ENCODE results near the gene TMPRSS5.

TMPRSS5 gene

GRCh38 chr11:113643701-113644100 lies 62.4 kb downstream of the TMPRSS5 start:
- no peak for DNase-seq
- in situ Hi-C loops (cut with HindIII; ENCODE audit: low pct_ligation_motif_present, low pct_unique_long_range_greater_than_20kb, low sequenced_read_pairs) = no loop called here

- no peak for DNase-seq
- in situ Hi-C loops (cut with HindIII; ENCODE audit: low pct_ligation_motif_present, low pct_unique_long_range_greater_than_20kb, low sequenced_read_pairs) = no loop called here
These were observed 63.0 kb downstream of the TMPRSS5 start for GRCh38 chr11:113643006-113643585.

- in situ Hi-C loops (cut with HindIII; ENCODE audit: low pct_ligation_motif_present, low pct_unique_long_range_greater_than_20kb, low sequenced_read_pairs) = no loop called here
- no peak for DNase-seq
These were observed 64.0 kb downstream of the TMPRSS5 start for GRCh38 chr11:113642090-113642489.

GRCh38 chr11:113638376-113638775 lies 67.7 kb downstream of the TMPRSS5 start:
- no peak for DNase-seq
- in situ Hi-C loops (cut with HindIII; ENCODE audit: low pct_ligation_motif_present, low pct_unique_long_range_greater_than_20kb, low sequenced_read_pairs) = no loop called here

- in situ Hi-C loops (cut with HindIII; ENCODE audit: low pct_ligation_motif_present, low pct_unique_long_range_greater_than_20kb, low sequenced_read_pairs) = no loop called here
- DNase-seq = no peak
These were observed 68.5 kb downstream of the TMPRSS5 start for GRCh38 chr11:113637636-113638035.

Data from ACHN (cell line).